Activated naive CD8-positive, alpha-beta T cell treated with anti-CD3 and anti-CD28 coated beads, Interleukin-2, amount 50 U/mL, for 16 hours (primary cell): Measurements from ENCODE around the gene ATXN2.

Experiments used
- DNase-seq: peaks from one replicate; pipeline ENCODE4 v3.0.0-alpha.2; 2020; ENCODE audit warnings: low read depth, low spot score

Gene ATXN2

GRCh38 chr12:111451232-111451631, 147.9 kb downstream of the ATXN2 start:
- no peak for DNase-seq

- no peak for DNase-seq
Observed at GRCh38 chr12:111450676-111451075, 148.4 kb downstream of the ATXN2 start.

GRCh38 chr12:111448846-111449790, 150.0 kb downstream of the ATXN2 start:
- no peak for DNase-seq

- DNase-seq, result no peak
Observed at GRCh38 chr12:111448266-111448830, 150.8 kb downstream of the ATXN2 start.

- no peak for DNase-seq
Observed at GRCh38 chr12:111447571-111448265, 151.4 kb downstream of the ATXN2 start.

DNA sequence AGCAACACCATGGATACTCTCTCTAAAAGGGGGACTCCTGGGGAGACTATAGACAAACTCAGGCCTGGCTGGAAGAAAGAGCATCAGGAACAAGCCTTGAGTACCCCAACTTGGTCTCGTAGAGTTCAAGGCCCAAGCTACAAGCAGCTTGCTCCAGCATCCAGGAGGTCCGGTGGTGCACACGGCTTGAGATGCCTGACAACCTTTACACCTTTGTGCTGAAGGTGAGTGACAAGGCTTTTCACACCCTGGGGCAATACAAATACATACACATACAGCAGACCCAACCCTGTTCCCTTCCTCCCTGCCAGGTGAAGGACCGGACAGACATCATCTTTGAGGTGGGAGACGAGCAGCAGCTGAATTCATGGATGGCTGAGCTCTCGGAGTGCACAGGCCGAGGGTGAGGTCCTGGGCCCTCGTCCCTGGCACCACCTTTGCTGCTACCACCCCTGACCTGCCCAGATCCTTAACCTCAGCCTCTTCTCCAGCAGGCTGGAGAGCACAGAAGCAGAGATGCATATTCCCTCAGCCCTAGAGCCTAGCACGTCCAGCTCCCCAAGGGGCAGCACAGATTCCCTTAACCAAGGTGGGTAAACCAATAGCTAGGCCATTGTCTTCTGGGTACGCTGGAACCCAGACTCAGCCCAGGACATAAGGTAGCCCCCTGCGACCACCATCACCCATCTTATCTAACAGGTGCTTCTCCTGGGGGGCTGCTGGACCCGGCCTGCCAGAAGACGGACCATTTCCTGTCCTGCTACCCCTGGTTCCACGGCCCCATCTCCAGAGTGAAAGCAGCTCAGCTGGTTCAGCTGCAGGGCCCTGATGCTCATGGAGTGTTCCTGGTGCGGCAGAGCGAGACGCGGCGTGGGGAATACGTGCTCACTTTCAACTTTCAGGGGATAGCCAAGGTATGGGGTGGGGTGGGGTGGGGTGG, 152.2 kb downstream of the ATXN2 start:
- no peak for DNase-seq

DNA sequence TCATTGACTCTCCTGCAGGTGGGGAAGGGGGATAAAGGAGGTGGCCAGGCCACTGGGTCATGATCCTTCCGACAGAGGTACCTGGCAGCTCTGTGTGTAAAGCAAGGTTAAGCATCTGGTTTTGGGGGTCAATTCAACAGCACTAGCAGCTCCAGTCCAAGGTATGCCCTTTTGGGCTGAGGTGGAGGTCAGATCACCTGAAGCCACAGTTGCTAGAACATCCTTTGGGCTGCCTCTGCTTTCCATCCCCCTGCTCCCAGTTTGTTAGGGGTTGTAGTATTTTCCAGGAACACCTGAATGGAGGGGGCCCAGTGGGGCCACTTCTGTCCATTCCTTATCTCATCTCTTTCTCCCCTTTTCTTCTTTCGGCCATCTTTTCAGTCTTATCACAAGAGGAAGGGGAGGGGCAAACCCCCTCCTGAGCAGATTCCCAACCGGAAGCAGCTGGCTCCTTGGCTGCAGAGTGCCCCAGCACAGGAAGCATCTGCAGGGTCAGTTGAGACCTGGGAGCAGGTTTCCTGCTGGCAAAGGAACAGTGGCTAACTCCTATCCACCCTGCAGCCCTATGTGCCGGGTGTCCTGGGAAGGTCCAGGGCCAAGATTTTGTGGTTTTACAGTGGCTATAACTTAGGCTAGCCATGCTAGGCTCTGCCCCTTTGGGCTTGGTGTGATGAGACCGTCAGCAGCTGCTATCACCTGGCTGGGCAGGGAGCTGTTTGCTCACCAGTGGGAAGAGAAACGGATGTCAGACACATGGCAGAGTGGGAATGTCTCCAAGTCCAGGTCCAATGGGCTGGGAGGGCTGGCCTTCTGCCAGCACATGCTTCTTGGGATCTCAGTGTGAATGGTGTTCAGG, 153.2 kb downstream of the ATXN2 start:
- no peak for DNase-seq

GRCh38 chr12:111444925-111445725, 154.0 kb downstream of the ATXN2 start:
- peak; percentile 61 for DNase-seq

DNA sequence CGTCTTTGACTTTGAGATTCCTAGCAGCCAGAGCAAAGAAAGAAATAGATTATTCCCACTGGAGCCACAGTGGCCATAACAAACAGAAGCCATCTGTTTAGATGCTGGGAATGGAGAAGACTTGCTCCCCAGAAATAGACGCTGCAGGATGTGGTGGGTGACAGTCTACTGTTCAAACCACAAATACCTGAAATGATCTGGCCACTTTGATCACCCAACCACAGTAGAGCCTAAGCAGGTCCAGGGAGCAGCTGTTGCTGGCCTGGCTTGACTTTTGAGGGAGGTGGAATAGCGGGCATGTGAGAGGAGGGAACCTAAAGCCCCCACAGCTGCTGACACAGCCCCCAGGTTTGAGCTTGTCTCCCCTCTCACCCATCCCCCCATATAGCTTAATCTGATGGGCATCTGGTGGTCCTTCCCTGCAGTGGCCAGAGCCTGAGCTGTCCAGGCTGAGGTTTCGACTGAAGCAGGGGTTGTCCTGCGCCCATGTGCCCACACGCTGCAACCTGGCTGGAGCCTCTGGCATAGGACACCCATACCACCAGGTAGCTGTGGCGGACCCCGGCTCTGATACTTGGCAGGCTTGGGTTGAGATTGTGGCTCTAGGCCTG, 154.7 kb downstream of the ATXN2 start:
- DNase-seq, result no peak

GRCh38 chr12:111443586-111443985, 155.5 kb downstream of the ATXN2 start:
- no peak for DNase-seq

DNA sequence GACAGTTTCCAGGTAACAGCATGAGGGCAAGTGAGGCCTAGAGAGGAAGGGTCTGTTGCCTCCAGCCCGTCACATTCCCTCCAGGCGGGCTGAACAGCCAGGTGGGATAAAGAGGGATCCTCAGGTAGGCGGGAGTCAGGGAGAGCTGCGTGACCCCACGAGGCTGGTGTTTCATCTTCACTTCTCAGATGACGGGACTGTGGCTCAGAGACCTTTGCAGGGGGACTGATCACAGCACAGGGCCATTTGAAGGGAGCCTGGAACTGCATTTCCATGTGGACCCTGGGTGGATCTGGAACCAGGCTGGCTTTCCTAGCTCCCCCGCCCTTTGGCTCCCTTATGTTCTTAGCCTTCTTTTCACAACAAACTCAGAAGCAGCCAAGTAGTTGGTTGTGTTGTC, 156.0 kb downstream of the ATXN2 start:
- no peak for DNase-seq

- no peak for DNase-seq
Observed at GRCh38 chr12:111442301-111443045, 156.6 kb downstream of the ATXN2 start.

GRCh38 chr12:111441107-111441928, 157.8 kb downstream of the ATXN2 start:
- DNase-seq, result no peak

GRCh38 chr12:111440631-111441030, 158.5 kb downstream of the ATXN2 start:
- no peak for DNase-seq

DNA sequence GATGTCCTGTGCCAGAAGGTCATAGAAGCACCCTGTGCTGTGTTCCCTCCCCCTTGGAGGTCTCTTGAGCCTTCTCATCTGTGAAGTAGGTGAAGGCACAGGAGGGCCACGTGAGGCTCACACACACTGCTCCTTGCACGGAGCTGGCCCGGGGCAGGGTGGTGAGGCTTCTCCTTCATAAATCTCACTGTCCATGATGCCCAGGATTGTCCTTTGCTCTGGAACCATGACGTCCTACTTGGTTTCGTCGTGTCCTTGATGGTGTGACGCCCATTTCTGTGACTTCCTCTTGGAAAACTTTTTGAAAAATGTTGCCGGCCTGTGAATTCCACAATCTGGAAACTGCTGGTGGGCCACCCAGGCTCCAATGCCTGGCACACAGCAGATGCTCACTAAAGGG, 159.0 kb downstream of the ATXN2 start:
- DNase-seq, result no peak

DNA sequence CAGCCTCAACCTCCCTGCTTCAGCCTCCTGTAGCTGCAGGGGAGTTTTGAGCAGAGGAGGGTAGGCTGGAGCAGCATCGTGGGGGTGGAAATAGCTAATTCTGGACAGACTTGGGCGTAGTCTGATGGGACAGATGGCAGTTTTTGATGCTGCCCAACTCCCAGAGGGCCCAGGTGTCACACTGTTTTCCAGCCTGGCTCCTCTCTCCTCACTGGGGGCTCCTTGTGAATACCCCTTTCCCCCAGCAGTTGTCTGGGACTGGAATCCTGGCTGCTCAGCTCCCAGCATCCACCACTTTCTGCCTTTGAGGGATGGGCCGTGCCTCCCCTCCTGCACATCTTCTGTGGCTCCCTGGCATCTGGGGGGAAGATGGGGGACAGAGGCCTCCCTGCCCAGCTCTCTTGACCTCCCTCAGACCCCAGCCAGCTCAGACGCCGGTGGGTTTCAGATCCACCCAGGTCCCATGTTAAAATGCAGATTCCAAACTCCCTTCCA, 159.4 kb downstream of the ATXN2 start:
- DNase-seq, result no peak

DNA sequence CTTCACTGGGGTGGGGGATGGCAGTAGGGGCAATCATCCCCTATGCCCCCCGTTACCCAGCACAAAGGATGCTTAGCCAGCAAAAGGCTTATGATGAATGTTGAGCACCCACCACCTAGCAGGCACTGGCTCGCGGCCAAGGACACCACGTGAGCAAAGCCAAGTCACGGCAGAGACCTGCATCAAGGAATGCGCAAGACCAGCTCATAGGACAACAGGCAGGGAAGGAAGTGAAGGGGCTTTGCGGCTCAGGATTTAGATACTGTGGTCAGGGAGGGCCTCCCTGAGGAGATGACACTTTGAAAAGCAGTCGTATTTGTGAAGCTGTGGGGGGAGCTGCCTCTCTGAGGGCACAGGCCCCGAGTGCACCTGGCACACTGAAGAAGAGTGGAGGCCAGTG, 160.6 kb downstream of the ATXN2 start:
- peak; percentile 30 for DNase-seq
